ENCODE measurements around the gene TICAM1.

DNA sequence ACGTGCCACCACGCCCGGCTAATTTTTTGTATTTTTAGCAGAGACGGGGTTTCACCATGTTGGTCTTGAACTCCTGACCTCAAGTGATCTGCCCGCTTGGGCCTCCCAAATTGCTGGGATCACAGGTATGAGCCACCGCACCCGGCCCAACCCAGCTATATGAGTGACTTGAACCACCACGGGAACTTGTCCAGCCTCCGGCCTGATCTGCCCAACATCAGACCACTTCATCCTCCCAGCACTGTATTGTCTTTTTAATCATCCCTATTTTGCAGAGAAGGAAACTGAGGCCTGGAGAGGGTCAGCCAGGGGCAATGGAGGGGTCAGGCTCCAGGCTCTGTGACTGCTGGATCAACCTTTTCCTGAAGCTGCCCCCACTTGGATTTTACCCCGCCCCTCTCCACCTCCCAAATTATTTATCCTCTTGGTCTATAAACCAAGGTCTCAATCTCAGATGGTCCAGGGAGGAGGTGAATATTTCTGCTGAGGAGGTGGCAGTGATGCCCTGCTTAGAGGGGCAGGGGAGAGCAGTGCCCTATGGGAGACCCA lies 36.8 kb upstream of the TICAM1 start:
- TF ChIP-seq, protein P1, sequence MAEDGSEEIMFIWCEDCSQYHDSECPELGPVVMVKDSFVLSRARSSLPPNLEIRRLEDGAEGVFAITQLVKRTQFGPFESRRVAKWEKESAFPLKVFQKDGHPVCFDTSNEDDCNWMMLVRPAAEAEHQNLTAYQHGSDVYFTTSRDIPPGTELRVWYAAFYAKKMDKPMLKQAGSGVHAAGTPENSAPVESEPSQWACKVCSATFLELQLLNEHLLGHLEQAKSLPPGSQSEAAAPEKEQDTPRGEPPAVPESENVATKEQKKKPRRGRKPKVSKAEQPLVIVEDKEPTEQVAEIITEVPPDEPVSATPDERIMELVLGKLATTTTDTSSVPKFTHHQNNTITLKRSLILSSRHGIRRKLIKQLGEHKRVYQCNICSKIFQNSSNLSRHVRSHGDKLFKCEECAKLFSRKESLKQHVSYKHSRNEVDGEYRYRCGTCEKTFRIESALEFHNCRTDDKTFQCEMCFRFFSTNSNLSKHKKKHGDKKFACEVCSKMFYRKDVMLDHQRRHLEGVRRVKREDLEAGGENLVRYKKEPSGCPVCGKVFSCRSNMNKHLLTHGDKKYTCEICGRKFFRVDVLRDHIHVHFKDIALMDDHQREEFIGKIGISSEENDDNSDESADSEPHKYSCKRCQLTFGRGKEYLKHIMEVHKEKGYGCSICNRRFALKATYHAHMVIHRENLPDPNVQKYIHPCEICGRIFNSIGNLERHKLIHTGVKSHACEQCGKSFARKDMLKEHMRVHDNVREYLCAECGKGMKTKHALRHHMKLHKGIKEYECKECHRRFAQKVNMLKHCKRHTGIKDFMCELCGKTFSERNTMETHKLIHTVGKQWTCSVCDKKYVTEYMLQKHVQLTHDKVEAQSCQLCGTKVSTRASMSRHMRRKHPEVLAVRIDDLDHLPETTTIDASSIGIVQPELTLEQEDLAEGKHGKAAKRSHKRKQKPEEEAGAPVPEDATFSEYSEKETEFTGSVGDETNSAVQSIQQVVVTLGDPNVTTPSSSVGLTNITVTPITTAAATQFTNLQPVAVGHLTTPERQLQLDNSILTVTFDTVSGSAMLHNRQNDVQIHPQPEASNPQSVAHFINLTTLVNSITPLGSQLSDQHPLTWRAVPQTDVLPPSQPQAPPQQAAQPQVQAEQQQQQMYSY (CRISPR knock-in tag; IDR thresholded peaks at IDR 0.05), result no peak
- TF ChIP-seq, protein P2, sequence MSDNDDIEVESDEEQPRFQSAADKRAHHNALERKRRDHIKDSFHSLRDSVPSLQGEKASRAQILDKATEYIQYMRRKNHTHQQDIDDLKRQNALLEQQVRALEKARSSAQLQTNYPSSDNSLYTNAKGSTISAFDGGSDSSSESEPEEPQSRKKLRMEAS (CRISPR knock-in tag; IDR thresholded peaks at IDR 0.05), result no peak
- TF ChIP-seq, protein P3, sequence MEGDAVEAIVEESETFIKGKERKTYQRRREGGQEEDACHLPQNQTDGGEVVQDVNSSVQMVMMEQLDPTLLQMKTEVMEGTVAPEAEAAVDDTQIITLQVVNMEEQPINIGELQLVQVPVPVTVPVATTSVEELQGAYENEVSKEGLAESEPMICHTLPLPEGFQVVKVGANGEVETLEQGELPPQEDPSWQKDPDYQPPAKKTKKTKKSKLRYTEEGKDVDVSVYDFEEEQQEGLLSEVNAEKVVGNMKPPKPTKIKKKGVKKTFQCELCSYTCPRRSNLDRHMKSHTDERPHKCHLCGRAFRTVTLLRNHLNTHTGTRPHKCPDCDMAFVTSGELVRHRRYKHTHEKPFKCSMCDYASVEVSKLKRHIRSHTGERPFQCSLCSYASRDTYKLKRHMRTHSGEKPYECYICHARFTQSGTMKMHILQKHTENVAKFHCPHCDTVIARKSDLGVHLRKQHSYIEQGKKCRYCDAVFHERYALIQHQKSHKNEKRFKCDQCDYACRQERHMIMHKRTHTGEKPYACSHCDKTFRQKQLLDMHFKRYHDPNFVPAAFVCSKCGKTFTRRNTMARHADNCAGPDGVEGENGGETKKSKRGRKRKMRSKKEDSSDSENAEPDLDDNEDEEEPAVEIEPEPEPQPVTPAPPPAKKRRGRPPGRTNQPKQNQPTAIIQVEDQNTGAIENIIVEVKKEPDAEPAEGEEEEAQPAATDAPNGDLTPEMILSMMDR (IDR thresholded peaks at IDR 0.05), result no peak
